ENCODE measurements around the gene UNC119B.

UNC119B gene

GRCh38 chr12:120739821-120740613 lies 29.8 kb downstream of the UNC119B start:
- DNase-seq (ENCODE audit: low spot score): no peak

- DNase-seq (ENCODE audit: low spot score): no peak
Measured at GRCh38 chr12:120740871-120741270, 30.6 kb downstream of the UNC119B start.

- DNase-seq (ENCODE audit: low spot score): no peak
Measured at GRCh38 chr12:120741476-120742421, 31.5 kb downstream of the UNC119B start.

GRCh38 chr12:120744922-120745493 lies 34.8 kb downstream of the UNC119B start:
- no peak for DNase-seq (ENCODE audit: low spot score)

GRCh38 chr12:120748242-120748641 lies 38.0 kb downstream of the UNC119B start:
- DNase-seq (ENCODE audit: low spot score): no peak

GRCh38 chr12:120749256-120749655 lies 39.0 kb downstream of the UNC119B start:
- no peak for DNase-seq (ENCODE audit: low spot score)

- DNase-seq (ENCODE audit: low spot score): no peak
Measured at GRCh38 chr12:120750806-120751205, 40.5 kb downstream of the UNC119B start.

- no peak for DNase-seq (ENCODE audit: low spot score)
Measured at GRCh38 chr12:120751389-120751788, 41.1 kb downstream of the UNC119B start.

- DNase-seq (ENCODE audit: low spot score): no peak
Measured at GRCh38 chr12:120754792-120755191, 44.5 kb downstream of the UNC119B start.

GRCh38 chr12:120755269-120755668 lies 45.0 kb downstream of the UNC119B start:
- no peak for DNase-seq (ENCODE audit: low spot score)

- DNase-seq (ENCODE audit: low spot score): no peak
Measured at GRCh38 chr12:120757226-120757742, 47.0 kb downstream of the UNC119B start.

GRCh38 chr12:120757949-120758348 lies 47.7 kb downstream of the UNC119B start:
- no peak for DNase-seq (ENCODE audit: low spot score)

- DNase-seq (ENCODE audit: low spot score): no peak
Measured at GRCh38 chr12:120758798-120759590, 48.7 kb downstream of the UNC119B start.

- no peak for DNase-seq (ENCODE audit: low spot score)
Measured at GRCh38 chr12:120759591-120760348, 49.5 kb downstream of the UNC119B start.

- no peak for DNase-seq (ENCODE audit: low spot score)
Measured at GRCh38 chr12:120760349-120761254, 50.3 kb downstream of the UNC119B start.

- DNase-seq (ENCODE audit: low spot score): no peak
Measured at GRCh38 chr12:120761519-120761934, 51.3 kb downstream of the UNC119B start.

- DNase-seq (ENCODE audit: low spot score): no peak
Measured at GRCh38 chr12:120762086-120762485, 51.8 kb downstream of the UNC119B start.

GRCh38 chr12:120763250-120763649 lies 53.0 kb downstream of the UNC119B start:
- DNase-seq (ENCODE audit: low spot score): no peak

- no peak for DNase-seq (ENCODE audit: low spot score)
Measured at GRCh38 chr12:120764816-120765215, 54.6 kb downstream of the UNC119B start.

- no peak for DNase-seq (ENCODE audit: low spot score)
Measured at GRCh38 chr12:120766566-120766965, 56.3 kb downstream of the UNC119B start.

Data from COLO829 (cell line).